Measurements from ENCODE around the gene ITGBL1.

Gene ITGBL1

DNA sequence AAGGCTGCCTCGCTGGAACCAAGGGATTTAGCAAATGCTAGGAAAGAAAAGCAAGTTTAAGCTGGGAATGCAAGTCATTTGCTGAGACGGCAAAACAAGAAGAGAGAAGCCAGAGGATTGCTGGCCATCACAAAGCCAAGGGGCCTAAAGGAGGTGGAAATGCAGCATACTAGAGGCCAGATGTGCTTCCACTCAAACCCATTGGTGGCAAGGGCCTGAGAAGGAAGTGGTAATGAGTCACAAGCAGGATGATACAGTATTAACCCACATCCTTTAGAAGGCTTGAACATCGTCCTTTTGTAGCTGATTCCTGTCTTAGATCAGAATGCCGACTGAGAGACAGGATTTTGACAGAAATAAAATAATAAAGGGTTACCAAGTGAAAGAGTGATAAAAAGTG lies 68.2 kb downstream of the ITGBL1 start:
- ChIA-PET POLR2A (no interaction called here), CTCF (no interaction called here)
- no peak for TF ChIP-seq CTBP1 (IDR thresholded peaks at IDR 0.05; ENCODE audit: borderline replicate concordance)
- TF ChIP-seq HDGF (IDR thresholded peaks at IDR 0.05; ENCODE audit: borderline replicate concordance), result no peak
- TF ChIP-seq, protein P1, sequence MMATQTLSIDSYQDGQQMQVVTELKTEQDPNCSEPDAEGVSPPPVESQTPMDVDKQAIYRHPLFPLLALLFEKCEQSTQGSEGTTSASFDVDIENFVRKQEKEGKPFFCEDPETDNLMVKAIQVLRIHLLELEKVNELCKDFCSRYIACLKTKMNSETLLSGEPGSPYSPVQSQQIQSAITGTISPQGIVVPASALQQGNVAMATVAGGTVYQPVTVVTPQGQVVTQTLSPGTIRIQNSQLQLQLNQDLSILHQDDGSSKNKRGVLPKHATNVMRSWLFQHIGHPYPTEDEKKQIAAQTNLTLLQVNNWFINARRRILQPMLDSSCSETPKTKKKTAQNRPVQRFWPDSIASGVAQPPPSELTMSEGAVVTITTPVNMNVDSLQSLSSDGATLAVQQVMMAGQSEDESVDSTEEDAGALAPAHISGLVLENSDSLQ (IDR thresholded peaks at IDR 0.05), result no peak
- DNase-seq (ENCODE audit: extremely low spot score), result no peak

- ChIA-PET CTCF (no interaction called here), POLR2A (no interaction called here)
- DNase-seq (ENCODE audit: extremely low spot score), result no peak
- no peak for TF ChIP-seq SP1 (IDR thresholded peaks at IDR 0.05)
- no peak for TF ChIP-seq HDGF (IDR thresholded peaks at IDR 0.05; ENCODE audit: borderline replicate concordance)
- TF ChIP-seq FOXM1 (IDR thresholded peaks at IDR 0.05; ENCODE audit: borderline replicate concordance), result no peak
- TF ChIP-seq ELF4 (IDR thresholded peaks at IDR 0.05), result no peak
- TF ChIP-seq, protein P1 (IDR thresholded peaks at IDR 0.05), result no peak
- TF ChIP-seq BHLHE40 (IDR thresholded peaks at IDR 0.05; ENCODE audit: borderline replicate concordance), result no peak
- no peak for TF ChIP-seq FOXA1 (IDR thresholded peaks at IDR 0.05)
- no peak for TF ChIP-seq NFRKB (IDR thresholded peaks at IDR 0.05)
- TF ChIP-seq ARNT (IDR thresholded peaks at IDR 0.05), result no peak
- TF ChIP-seq TARDBP (IDR thresholded peaks at IDR 0.05), result no peak
- no peak for TF ChIP-seq LEF1 (IDR thresholded peaks at IDR 0.05; ENCODE audit: borderline replicate concordance)
Observed at GRCh38 chr13:101521371-101521770, 68.9 kb downstream of the ITGBL1 start.

- TF ChIP-seq L3MBTL2 (conservative IDR thresholded peaks at IDR 0.05), result no peak
- TF ChIP-seq SP1 (IDR thresholded peaks at IDR 0.05), result no peak
- TF ChIP-seq CTBP1 (IDR thresholded peaks at IDR 0.05; ENCODE audit: borderline replicate concordance), result no peak
- TF ChIP-seq BHLHE40 (IDR thresholded peaks at IDR 0.05; ENCODE audit: borderline replicate concordance), result no peak
- TF ChIP-seq HDGF (IDR thresholded peaks at IDR 0.05; ENCODE audit: borderline replicate concordance), result no peak
- no peak for TF ChIP-seq TARDBP (IDR thresholded peaks at IDR 0.05)
- no peak for TF ChIP-seq ARNT (IDR thresholded peaks at IDR 0.05)
- ChIA-PET POLR2A (no interaction called here), CTCF (no interaction called here)
- DNase-seq (ENCODE audit: extremely low spot score), result no peak
Observed at GRCh38 chr13:101522607-101523006, 70.1 kb downstream of the ITGBL1 start.

DNA sequence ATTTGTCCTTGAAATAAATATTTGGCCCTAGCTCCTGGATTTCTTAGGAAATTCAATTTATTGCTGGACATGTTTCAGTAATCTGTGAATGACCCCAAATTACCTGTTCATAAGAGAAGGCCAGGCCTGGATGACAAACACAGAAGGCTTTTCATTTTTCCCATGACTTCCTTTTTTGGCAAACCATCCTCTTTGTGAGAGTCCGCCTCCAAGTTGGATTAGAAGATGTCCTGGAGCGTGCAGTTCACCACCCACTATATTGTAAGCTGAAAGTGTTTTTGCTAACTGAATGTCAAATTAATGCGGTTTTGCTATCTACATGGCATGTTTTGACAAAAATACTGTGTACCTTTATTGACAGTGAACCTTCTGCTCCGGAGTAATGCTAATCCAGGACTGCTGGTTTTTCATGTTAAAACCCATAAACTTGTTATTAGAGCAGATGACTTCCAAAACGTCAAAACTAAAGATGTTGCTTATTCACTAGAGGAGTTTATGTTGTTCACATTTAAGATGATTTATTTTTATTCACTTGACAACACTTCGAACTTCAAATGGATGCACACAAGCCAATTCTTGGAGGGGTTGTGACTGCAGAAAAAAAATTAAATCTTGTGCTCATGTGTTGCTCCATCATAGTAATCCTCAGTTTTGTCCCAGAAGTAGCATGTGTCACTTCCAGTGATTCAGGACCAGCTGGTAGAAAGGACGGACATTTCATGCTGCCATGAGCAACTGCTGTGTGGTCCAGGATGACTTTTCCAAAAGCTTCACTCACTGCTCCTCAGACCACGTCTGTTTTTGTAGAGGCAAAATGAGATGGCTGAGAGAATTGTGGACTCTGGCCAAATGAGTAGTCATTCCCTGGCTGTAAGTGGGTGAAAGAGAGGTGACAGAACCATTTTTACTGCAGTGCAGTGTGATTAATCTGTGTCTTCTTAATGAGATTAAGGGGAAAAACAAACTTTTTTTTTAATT lies 71.0 kb downstream of the ITGBL1 start:
- ChIA-PET CTCF (no interaction called here), POLR2A (no interaction called here)
- TF ChIP-seq ZNF384 (IDR thresholded peaks at IDR 0.05) (no peak), ARNT (IDR thresholded peaks at IDR 0.05) (no peak), BHLHE40 (IDR thresholded peaks at IDR 0.05; ENCODE audit: borderline replicate concordance) (no peak), FOXA1 (IDR thresholded peaks at IDR 0.05) (no peak), LEF1 (IDR thresholded peaks at IDR 0.05; ENCODE audit: borderline replicate concordance) (no peak), FOXM1 (IDR thresholded peaks at IDR 0.05; ENCODE audit: borderline replicate concordance) (no peak), CTBP1 (IDR thresholded peaks at IDR 0.05; ENCODE audit: borderline replicate concordance) (no peak), TARDBP (IDR thresholded peaks at IDR 0.05) (no peak), HDGF (IDR thresholded peaks at IDR 0.05; ENCODE audit: borderline replicate concordance) (no peak), NFRKB (IDR thresholded peaks at IDR 0.05) (no peak), L3MBTL2 (conservative IDR thresholded peaks at IDR 0.05) (no peak), SP1 (IDR thresholded peaks at IDR 0.05) (no peak), SUZ12 (IDR thresholded peaks at IDR 0.05) (no peak), ELF4 (IDR thresholded peaks at IDR 0.05) (no peak), FOXK2 (IDR thresholded peaks at IDR 0.05) (no peak)
- TF ChIP-seq, protein P1 (IDR thresholded peaks at IDR 0.05), result no peak
- DNase-seq (ENCODE audit: extremely low spot score), result no peak

DNA sequence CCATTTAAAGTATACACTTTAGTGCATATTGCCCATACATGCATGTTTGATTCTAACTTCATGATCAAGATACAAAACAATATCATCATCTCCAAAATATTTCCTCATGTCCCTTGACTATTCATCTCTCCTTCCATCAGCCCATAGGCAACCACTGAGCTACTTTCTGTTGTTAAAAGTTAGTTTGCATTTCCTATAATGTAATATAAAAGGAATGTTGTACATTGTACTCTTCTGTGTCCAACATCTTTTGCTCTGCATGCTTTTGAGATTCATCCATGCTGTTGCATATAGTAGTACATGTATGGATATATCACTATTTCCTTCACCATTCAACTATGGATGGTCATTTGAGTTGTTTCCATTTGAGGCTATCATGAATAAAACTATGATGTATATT lies 74.7 kb downstream of the ITGBL1 start:
- ChIA-PET CTCF (no interaction called here), POLR2A (no interaction called here)
- no peak for TF ChIP-seq CTBP1 (IDR thresholded peaks at IDR 0.05; ENCODE audit: borderline replicate concordance)
- TF ChIP-seq ELF4 (IDR thresholded peaks at IDR 0.05), result no peak
- no peak for TF ChIP-seq FOXK2 (IDR thresholded peaks at IDR 0.05)
- no peak for TF ChIP-seq TARDBP (IDR thresholded peaks at IDR 0.05)
- TF ChIP-seq FOXM1 (IDR thresholded peaks at IDR 0.05; ENCODE audit: borderline replicate concordance), result no peak
- no peak for TF ChIP-seq LEF1 (IDR thresholded peaks at IDR 0.05; ENCODE audit: borderline replicate concordance)
- TF ChIP-seq SUZ12 (IDR thresholded peaks at IDR 0.05), result no peak
- no peak for TF ChIP-seq NFRKB (IDR thresholded peaks at IDR 0.05)
- TF ChIP-seq, protein P1 (IDR thresholded peaks at IDR 0.05), result no peak
- TF ChIP-seq L3MBTL2 (conservative IDR thresholded peaks at IDR 0.05), result no peak
- TF ChIP-seq FOXA1 (IDR thresholded peaks at IDR 0.05), result no peak
- no peak for TF ChIP-seq ARNT (IDR thresholded peaks at IDR 0.05)
- no peak for TF ChIP-seq ZNF384 (IDR thresholded peaks at IDR 0.05)
- no peak for TF ChIP-seq HDGF (IDR thresholded peaks at IDR 0.05; ENCODE audit: borderline replicate concordance)
- TF ChIP-seq SP1 (IDR thresholded peaks at IDR 0.05), result no peak
- TF ChIP-seq BHLHE40 (IDR thresholded peaks at IDR 0.05; ENCODE audit: borderline replicate concordance), result no peak
- DNase-seq (ENCODE audit: extremely low spot score), result no peak
